ENCODE results near the gene CRYL1.

CRYL1 gene

DNA sequence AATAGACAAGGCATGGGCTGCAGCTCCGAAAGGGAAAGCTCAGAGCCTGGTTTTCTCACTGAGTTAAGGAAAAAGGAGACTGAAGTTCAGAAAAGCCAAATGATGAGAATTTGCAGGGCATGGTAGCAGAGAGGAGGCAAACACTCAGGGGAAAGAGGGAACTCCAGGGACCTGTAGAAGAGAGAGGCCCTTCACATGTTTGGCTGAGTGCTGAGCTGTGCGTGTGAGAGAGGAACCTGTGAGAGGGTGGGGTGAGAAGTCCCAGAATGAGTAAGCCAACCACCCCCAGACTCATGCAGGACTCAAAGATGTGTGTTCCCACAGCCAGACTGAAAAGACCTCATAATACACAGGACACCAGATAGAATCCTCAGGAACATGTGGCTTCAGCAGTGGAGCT lies 2.8 kb upstream of the CRYL1 start:
- DNase-seq (ENCODE audit: low spot score) = no peak

DNA sequence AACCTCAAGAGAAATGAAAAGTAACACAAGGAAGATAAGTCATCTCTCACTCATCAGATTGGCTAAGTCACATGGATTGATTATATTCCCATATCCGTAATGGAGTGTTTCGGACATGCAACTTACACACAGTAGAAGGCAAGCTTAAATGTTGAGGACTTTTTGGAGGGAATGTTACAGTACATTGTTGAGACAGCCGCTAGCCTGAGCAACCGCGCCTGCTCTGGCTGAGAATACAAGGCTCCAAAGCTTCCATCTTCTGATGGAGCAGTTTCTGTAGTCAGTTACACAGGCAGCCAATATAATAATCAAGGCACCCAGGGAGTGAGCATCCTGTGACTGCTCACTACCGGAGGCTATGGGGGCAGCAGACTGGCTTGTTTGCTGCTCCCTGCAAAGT lies 1.0 kb upstream of the CRYL1 start:
- DNase-seq (ENCODE audit: low spot score) = no peak

DNA sequence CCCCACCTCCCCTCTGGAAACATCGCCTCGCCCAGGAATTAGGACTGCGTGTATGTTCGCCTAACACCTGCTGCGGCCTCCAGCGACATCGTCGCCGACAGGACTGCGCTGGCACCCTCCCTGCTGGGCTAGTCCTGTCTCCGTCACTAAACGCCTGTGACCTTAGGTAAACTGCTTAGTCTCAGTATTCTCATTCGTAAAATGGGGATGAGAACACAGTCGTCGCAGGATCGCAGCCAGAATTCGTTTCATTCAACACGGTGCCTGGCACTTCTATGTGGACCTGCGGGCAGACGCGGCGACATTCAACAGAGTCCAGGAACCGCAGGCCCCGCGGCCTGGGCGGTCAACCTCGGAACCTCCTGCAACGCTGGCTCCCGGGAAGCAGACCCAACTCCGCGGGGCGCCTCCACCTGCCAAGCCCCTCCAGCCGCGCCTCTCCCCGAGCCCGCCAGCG lies 485 bp downstream of the CRYL1 start:
- no peak for DNase-seq (ENCODE audit: low spot score)

DNA sequence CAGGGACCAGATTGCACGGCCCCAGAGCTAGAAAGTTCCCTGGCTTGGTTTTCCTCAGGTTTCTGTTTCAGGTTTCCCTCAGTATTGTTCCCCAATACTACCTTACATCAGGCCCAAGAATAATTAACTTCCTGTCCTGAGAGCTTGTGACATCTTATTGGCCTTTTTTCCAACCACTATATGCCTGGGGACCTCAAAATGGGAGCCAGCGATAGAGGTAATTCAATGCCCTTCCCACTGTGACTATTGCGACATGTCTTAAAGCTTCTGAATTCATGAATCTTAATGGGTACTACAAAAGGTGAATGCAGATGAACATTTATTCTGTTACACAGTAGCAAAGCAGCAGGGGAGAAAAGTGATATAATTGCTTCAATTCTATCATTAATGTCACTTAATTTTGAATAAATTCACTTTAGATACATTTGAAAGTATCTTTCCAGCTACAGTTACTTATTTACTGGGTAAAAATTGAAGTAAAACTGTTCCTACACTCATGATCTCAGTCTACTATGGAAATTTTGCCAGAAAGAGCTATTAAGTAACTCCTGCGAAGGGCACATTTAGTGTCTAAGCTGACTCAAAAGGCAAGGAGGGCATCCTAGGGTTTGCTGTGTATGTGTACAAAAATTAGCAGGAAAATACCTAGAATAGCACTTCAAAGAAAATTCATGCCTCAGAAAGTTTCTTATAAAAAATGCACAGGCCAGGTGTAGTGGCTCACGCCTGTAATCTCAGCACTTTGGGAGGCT lies 4.1 kb downstream of the CRYL1 start:
- no peak for DNase-seq (ENCODE audit: low spot score)

DNA sequence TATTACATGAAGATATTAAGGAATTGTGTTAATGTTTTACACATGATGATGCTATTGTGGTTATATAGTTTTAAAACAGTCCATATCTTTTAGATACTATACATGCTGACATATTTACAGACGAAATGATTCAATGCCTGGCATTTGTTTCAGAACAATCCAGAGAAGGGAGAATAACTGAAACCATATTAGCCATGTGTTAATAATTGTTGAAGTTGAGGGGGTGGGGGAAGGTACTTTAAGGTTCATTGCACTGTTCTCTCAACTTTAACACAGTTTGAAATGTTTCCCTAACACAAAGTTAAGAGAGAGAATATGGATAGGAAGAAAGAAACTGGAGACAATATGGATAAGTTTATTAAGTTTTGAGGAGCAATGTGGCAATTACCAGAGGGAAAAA lies 5.8 kb downstream of the CRYL1 start:
- no peak for DNase-seq (ENCODE audit: low spot score)

DNA sequence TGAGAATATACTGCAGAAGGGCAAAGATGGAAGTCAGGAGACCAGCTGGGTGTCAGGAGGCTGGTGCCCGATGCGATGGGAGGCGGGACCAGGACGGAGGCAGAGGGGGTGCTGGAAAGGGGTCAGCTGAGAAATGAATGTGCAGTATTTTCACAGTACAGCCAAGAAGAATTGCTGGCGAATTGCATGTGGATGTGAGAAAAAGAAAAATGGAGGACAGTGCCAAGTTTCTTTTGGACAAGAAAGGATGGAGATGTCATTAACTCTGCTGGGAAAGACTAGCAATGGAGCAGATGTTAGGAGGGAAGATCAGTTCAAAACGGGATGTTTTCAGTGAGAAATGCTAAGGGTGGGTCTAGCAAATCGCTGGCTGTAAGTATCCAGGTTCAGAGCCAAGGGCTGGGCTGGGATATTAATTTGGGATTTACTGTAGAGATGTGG lies 7.0 kb downstream of the CRYL1 start:
- DNase-seq (ENCODE audit: low spot score) = no peak

DNA sequence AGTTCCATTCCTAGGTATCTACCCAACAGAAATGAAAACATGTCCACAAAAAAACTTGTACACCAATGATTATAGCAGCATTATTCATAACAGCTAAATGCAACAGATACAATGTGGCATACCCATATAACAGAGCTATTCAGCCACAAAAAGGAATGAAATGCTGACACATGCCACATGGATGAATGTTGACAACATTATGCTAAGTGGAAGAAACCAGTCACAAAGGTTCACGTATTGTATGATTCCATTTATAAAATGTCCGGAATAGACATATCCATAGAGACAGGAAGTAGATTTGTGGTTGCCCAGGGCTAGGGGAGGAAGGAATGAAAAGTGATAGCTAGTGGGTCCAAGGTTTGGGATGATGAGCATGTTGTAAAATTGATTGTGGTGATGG lies 10.8 kb downstream of the CRYL1 start:
- DNase-seq (ENCODE audit: low spot score) = no peak

DNA sequence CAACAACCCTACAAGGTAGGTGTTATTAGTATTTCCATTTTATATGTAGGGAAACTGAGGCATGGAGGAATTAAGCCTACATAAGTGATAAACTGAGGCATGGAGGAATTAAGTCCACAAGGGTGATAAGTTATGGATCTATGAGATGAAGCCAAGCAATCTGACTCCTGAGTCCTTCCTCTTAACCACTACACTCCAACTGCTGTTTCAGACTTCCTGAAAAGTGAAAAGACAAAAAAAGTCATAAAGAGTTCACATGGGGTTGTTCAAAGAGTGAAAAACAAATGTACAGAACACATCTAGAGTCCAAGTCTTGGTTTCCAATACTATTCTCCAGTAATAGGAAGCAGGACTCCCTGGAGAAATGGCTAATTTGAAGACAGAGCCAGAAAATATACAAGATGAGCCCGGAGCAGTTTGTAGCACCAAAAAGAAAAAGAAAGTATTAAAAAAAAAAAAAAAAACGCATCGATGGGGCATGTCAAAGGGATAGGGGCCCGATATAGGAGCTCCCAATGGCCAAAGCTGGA lies 12.1 kb downstream of the CRYL1 start:
- no peak for DNase-seq (ENCODE audit: low spot score)

DNA sequence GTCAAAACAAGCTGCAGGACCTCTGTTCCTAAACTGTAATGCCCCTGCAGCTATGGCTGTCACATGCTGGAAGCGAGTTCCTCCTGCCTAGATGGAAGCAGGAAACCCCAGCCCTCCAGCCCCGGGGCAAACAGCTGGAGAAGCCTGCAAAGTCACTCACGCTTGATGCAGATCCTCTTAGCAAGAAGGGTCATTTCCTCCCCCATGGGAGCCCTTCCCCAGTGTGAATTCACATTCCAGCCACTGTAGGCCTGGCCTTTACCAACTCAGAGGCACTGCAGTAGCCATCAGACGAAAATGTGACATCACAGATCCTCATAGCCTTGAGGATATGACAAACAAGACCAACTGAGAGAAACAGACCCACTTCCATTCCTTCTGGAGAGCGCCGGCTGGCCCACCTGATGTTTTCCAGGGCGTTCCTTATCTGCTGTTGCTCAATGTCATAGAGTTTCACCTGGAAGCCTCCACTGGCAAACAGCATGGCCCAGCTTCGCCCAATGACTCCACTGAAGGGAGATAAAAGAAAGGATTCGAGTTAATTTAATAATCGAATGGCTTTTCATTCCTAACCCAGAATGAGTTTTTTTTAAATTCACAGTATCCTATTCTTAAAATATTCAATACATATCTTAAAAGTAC lies 13.5 kb downstream of the CRYL1 start:
- DNase-seq (ENCODE audit: low spot score) = no peak

DNA sequence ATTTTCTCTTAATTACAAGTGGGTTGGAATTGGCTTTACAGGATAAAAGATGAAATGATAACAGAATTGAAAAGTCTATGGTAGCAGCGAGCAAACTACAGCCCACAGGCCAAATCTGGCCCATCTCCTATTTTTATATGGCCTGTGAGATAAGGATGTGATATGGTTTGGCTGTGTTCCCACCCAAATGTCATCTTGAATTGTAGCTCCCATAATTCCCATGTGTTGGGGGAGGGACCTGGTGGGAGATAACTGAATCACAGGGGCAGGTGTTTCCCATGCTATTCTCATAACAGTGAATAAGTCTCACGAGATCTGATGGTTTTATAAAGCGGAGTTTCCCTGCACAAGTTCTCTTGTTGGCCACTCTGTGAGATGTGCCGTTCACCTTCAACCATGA lies 19.0 kb downstream of the CRYL1 start:
- no peak for DNase-seq (ENCODE audit: low spot score)

DNA sequence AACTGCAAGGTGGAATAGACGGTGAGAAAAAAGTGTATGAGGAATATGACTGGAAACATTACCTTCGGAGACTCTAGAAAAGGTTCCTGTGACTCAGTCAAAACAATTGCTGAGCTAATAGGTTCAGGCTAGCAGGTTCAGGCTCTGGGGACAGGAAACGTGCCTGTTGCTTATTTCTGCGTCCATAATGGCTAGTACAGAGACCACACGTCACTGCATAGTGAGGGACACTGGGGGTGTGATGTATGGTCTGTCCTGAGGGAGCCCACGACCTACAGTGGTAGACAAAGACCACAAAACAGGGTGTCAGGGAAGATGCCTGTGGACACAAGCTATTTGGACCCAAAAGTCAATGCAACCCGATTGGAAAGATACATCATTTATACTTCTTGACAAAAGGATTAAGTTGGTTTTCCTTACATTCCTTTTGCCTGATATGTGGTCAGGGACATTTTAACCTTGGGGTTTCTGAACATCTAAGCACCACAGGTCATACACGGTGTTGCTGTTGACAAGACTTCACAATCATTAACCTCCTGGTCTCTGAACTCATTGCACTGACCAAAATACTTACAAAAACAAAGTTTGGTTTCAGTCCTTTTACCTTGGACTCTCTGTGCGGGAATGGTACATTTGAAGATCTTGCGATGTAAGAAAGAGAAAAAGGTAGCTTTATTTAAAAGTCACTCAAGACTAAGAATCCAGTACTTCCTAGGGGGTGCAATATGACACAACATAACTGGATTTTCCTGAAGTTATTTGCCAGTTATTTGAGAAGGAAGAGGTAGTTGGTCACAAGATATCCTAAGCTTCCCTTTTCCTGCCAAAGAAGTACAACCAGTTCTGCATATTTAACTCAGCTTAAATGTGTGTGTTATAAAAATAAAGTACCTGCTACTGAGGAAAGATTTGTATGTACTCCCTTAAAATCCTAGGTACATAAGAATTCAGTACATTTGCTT lies 20.0 kb downstream of the CRYL1 start:
- no peak for DNase-seq (ENCODE audit: low spot score)

DNA sequence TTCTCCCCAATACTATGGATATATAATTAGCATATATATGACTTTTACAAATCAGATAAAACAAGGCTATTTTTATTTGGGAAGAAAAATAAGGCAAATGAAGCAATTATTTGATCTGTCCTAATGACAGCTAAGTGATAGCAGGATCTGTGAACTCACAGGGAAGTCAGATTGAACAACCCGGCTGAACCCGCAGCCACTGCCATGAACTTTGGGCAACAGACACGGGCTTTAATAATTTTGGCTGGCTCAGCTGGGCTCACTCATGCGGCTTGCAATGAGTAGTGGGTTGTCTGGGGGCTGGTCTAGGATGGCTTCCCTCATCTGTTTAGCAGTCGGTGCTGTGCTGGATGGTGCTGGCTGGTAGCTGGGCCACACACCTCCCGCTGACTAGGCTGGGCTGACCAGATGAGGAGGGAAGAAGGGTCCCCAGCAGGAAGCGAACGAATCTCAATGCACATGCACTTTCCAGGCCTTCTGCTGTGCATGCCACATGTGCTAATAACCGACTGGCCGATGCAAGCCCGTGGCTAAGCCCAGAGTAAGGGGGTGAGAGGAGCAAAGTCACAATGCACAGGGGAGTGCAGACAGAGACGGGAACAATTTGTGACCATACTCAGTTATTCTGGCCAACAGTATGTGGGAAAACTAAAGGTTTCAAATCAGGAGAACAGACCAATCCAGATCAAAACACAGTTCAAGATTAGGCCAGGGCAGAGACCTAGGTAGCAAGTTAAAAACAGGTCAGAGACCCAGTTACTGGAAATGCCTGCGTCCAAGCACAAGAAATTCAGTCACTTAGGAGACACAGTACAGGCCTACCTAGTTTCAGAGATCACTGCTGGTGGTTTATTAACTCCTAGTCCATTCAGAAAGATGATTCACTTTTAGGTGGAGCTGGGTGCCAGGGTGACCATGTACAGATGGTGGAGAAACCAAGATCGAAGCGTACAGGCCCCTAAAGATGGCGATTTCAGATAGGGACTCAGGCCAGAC lies 22.3 kb downstream of the CRYL1 start:
- DNase-seq (ENCODE audit: low spot score) = no peak

DNA sequence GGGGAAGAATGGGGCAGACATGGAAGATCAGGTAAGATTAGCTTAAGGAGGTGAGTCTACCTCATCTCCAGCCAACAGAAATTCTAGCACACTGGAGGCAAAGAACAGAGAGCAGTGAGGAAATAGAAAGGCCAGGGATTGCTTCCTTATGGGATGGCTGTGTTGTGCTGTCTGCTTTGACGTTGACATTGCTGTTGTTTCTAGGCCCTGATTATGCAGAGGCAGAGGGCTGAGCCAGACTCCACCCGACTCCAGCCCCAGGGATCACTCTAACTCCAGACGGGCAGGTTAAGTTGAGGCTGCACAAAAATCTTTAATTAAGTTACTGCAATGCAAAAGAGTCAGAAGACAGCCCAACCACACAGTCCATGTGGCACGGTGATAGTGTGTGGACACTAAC lies 24.1 kb downstream of the CRYL1 start:
- DNase-seq (ENCODE audit: low spot score) = no peak

DNA sequence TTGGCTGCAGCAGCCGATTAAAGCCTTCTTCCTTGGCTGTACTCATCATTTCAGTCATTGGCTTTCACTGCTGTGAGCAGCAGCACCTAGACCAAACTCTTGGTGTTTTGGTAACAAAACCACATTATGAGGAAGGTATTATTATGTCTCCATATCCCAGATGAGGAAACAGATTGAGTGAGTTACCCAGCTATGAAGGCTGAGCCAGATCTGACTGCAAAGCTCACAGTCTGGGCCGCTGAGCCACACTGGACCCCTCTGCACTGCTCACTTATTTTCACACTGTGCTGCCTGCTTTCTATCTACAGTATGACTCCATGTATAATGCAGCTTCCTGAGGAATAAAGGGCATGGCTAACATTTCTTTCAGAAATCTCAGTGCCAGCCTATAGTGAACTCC lies 24.5 kb downstream of the CRYL1 start:
- no peak for DNase-seq (ENCODE audit: low spot score)

DNA sequence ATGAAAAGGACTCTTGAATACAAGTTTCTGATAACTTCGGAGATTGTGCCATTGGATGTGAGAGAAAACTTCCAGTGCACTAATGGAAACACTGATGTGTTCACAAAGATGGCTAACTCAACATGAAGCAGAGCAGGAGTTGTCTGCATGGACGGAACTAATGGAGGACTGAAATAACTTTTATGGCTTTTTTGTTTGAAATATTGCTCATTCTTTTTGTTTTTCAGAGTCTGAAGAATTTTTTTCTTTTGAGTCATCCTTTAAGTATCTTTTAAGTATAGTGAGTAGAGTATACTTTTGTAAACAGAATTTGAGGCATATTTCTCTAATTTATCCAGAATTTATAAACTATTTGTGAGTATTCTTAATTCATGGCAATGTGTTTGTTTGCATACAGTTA lies 25.7 kb downstream of the CRYL1 start:
- no peak for DNase-seq (ENCODE audit: low spot score)

DNA sequence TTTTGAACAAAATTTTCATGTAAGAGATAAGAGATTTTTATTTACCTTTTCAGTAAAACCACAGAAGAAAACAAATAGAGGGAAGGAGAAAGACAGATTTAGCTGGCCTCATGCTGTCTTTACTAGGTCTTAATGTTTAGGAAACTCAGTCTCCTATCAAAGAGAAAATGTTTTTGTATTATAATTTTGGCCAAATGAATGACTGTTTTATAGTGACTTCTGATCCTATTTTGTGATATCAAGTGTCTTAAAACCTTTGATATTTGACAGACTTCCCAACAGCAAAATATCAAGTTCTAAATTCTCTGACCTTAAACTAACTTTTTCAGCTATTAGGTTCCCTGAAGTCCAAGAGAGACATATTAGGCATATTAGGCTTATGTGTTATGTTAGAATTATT lies 27.0 kb downstream of the CRYL1 start:
- no peak for DNase-seq (ENCODE audit: low spot score)

DNA sequence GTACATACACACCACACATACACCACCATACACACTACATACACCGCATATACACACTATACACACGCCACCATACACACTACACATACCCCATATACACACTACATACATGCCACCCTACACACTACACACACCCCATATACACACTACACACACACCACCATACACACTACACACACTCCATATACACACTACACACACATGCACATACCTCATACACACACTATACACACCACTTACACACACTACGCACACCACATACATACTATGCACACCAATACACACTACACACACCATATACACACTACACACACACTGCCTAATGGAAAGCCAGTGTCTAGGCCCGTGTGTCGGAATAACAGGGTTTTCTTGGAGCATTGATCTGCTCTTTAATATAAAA lies 27.5 kb downstream of the CRYL1 start:
- DNase-seq (ENCODE audit: low spot score) = no peak

DNA sequence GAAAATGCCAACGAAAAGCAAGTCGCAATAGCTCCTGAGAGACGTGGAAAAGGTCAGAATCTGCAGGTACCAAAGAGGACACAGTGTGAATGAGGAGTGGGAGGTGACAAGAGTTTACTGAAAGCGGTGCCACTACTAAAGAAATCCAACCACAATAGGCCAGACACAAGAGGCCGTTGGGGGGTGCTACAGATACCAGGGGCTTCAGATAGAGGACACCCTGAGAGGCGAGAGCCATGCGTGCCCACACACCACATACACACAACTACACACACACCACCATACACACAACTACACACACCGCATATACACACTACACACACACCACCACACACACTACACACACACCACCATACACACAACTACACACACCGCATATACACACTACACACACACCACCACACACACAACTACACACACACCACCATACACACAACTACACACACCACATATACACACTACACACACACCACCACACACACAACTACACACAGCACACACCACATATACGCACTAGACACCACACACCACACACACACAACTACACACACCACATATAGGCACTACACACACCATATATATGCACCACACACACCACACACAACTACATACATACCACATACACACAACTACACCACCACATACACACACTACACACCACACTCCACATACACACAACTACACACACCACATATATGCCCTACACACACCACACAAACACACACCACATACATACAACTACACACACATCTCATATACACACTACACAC lies 28.5 kb downstream of the CRYL1 start:
- no peak for DNase-seq (ENCODE audit: low spot score)

DNA sequence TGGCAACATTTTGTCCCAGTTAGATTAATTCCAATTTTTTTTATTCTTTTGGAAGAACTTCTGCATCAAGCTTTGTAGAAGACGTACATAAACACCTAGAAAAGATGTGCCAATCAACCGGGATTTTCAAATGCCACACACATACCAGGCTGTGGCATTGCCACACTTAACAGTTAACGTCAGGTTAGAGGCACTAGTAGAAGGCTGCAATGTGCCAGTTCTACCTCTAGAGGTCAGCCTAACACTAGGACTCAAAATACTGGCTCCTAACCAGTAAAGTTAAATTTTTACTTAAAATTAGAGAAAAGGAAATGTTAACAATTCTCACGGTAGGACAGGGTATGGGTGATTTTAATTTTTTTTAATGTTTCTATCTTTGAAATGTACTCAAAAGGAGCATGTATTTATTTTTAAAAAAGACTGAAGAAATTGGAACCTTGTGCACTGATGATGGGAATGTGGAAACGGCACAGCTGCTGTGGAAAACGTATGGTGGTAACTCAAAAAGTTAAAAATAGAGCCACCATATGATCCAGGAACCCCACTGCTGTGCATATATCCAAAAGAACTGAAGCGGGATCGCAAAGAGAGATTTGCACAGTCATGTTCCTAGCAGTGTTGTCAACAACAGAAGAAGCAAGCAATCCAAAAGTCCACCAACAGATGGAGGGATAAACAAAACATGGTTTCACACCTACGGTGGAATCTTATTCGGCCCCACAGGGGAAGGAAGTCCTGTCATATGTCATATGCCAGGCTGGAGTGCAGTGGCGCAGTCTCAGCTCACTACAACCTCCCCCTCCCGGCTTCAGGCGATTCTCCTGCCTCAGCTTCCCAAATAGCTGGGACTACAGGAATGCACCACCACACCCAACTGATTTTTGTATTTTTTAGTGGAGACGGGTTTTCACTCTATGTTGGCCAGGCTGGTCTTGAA lies 30.3 kb downstream of the CRYL1 start:
- peak; percentile 75 for DNase-seq (ENCODE audit: low spot score)

All from AG08395 (cell line).